ENCODE measurements around the gene GCM1. TPM values are rescaled to one million over a fixed set of nuclear protein-coding genes. Genes with fewer than 3 reads are reported as not detected.

The GCM1 gene
- total RNA-seq, 1 donor from 2014 or later: not detected

GRCh38 chr6:53171605-53172467, 23.2 kb upstream of the GCM1 start:
- Histone ChIP-seq H3K36me3 (ENCODE audit: control insufficient read depth, insufficient read depth, low read length) (no peaks in the 10 kb centered on the region), H3K4me3 (ENCODE audit: low read depth, low read length) (no peak overlapping the region), H3K27me3 (ENCODE audit: control insufficient read depth, insufficient read depth, low read length) (no peaks in the 10 kb centered on the region)
- peak; percentile 100 for TF ChIP-seq CTCF (IDR thresholded peaks at IDR 0.05; ENCODE audit: insufficient read depth, low read length, poor library complexity, severe bottlenecking)
- peak; percentile 21 for DNase-seq (ENCODE audit: low read depth)

DNA sequence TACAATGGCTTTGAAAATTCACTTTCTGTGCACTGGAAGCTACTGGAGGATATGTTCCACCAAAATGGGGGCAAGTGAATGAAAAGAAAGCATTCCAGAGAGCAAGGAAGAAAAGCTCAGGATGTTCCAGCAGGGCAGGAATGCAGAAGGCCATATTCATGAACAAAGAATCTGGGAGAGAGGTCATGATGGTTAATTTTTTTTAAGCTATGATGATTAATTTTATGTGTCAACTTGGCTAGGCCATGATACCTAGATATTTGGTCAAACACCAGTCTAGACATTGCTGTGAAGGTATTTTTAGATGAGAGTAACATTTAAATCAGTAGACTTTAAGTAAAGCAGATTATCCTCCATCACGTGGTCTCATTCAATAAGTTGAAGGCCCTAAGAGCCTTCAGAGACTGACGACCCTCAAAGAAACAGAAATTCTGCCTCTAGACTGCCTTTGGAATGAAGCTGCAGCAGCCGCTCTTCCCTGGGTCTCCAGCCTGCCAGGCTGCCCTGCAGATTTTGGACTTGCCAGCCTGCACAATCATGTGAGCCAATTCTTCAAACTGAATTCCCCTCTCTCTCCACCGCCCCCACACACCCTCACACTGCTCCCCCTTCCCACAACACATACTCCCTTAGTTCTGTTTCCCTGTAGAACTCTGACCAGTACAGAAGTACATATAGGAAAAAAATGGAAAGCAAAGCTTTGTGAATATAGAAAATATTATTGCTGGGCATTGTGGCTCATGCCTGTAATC, 20.1 kb upstream of the GCM1 start:
- TF ChIP-seq CTCF (IDR thresholded peaks at IDR 0.05; ENCODE audit: insufficient read depth, low read length, poor library complexity, severe bottlenecking): no peak

DNA sequence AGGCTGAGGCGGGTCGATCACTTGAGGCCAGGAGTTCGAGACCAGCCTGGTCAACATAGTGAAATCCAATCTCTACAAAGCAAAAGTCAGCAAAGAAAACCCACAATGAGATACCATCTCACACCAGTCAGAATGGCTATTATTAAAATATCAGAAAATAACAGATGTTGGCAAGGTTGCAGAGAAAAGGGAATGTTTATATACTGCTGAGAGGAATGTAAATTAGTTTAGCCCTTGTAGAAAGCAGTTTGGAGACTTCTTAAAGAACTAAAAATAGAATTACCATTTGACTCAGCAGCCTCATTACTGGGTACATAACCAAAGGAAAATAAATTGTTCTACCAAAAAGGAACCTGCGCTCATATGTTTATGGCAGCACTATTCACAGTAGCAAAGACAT, 16.7 kb upstream of the GCM1 start:
- no peak for TF ChIP-seq CTCF (IDR thresholded peaks at IDR 0.05; ENCODE audit: insufficient read depth, low read length, poor library complexity, severe bottlenecking)
- DNase-seq (ENCODE audit: low read depth): no peak
- H3K4me3 ChIP-seq (ENCODE audit: low read depth, low read length): no peak overlapping the region
- H3K27me3 ChIP-seq (ENCODE audit: control insufficient read depth, insufficient read depth, low read length): no peaks in the 10 kb centered on the region
- H3K36me3 ChIP-seq (ENCODE audit: control insufficient read depth, insufficient read depth, low read length): no peaks in the 10 kb centered on the region

More for the DNA sequence above, 20.1 kb upstream of the GCM1 start:
- H3K4me3 ChIP-seq (ENCODE audit: low read depth, low read length): no peak overlapping the region
- DNase-seq (ENCODE audit: low read depth): no peak
- no peaks in the 10 kb centered on the region for H3K36me3 ChIP-seq (ENCODE audit: control insufficient read depth, insufficient read depth, low read length)
- H3K27me3 ChIP-seq (ENCODE audit: control insufficient read depth, insufficient read depth, low read length): no peaks in the 10 kb centered on the region

DNA sequence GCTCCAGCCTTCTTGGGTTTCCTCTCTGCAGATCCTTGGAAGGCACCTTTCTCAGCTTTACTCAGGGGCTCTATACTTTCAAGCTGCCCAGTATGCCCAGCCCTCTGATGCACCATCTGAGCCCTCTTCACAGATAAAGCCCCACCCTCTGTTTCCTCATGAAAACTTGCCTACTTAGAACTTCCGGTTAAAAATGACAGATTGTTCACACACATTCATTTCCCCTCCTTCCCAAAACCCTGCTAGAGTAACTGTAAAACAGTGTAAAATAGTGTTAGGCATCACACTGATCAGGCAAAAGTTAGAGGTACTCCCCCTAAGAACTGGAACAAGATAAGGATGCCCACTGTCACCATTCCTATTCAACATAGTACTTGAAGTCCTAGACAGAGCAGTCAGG, 14.0 kb upstream of the GCM1 start:
- Histone ChIP-seq H3K4me3 (ENCODE audit: low read depth, low read length) (no peak overlapping the region), H3K36me3 (ENCODE audit: control insufficient read depth, insufficient read depth, low read length) (no peaks in the 10 kb centered on the region), H3K27me3 (ENCODE audit: control insufficient read depth, insufficient read depth, low read length) (no peaks in the 10 kb centered on the region)
- no peak for TF ChIP-seq CTCF (IDR thresholded peaks at IDR 0.05; ENCODE audit: insufficient read depth, low read length, poor library complexity, severe bottlenecking)
- DNase-seq (ENCODE audit: low read depth): no peak

- DNase-seq (ENCODE audit: low read depth): no peak
- Histone ChIP-seq H3K4me3 (ENCODE audit: low read depth, low read length) (no peak overlapping the region), H3K27me3 (ENCODE audit: control insufficient read depth, insufficient read depth, low read length) (no peaks in the 10 kb centered on the region), H3K36me3 (ENCODE audit: control insufficient read depth, insufficient read depth, low read length) (no peaks in the 10 kb centered on the region)
- TF ChIP-seq CTCF (IDR thresholded peaks at IDR 0.05; ENCODE audit: insufficient read depth, low read length, poor library complexity, severe bottlenecking): no peak
Observed at GRCh38 chr6:53161481-53162009, 12.9 kb upstream of the GCM1 start.
